CD1c-positive myeloid dendritic cell (primary cell): ENCODE data around the gene GFOD1.
A peak's percentile ranks its signal among the peaks of the same experiment; 100 is the strongest.

ENCODE experiments used
- DNase-seq: peaks from one replicate; pipeline ENCODE4 v3.0.0-alpha.2; 2016; ENCODE audit errors: extremely low spot score

GFOD1 gene

DNA sequence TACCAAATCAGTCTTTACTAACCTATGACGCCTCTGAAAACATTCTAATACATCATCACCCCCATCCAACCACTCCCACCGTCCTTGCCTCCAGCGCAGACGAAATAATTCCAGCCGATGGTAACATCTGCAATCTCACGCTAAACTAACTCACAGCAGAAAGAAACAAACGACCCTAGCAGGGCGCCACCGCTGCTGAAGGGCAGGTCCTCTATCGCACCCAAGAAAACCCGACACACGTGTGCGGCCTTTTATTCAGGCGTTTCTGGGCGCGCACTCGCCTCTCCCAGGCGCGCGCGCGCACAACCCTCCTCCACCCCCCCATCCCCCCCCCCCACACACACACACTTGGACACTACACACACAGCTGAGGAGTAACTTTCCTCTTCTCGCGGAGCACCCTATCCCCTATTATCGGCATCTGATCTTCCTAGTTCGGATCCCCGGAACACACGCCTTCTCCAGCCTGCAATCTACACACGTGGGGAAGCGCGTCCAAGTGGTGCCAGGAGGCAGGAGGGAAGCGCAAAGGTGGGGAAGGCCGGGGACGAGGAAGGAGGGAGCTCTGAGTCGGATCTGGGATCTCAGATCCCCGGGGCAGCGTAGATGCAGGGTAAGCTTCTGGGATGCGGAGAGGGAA lies 1.4 kb downstream of the GFOD1 start:
- peak; percentile 44 for DNase-seq

DNA sequence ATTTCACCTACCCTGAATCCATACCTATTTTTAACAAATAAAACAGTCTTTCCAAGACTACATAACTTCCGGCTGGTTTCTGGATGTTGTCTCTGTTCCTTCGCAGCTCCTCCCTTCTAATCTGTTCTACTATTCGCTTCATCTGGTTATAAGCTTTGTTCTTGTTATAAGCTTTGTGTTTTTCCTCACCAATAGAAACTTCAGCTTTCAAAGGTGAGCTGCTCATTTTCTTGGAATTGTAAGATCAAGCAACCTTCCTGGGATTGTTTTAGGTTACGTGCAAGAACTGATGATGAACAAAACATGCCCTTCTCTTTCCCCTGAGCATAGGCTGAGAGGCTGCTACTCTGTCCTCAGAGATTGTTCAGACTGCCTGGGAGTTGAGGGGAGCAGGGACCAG lies 2.1 kb downstream of the GFOD1 start:
- no peak for DNase-seq

- DNase-seq: no peak
Measured at GRCh38 chr6:13484827-13485226, 2.6 kb downstream of the GFOD1 start.

DNA sequence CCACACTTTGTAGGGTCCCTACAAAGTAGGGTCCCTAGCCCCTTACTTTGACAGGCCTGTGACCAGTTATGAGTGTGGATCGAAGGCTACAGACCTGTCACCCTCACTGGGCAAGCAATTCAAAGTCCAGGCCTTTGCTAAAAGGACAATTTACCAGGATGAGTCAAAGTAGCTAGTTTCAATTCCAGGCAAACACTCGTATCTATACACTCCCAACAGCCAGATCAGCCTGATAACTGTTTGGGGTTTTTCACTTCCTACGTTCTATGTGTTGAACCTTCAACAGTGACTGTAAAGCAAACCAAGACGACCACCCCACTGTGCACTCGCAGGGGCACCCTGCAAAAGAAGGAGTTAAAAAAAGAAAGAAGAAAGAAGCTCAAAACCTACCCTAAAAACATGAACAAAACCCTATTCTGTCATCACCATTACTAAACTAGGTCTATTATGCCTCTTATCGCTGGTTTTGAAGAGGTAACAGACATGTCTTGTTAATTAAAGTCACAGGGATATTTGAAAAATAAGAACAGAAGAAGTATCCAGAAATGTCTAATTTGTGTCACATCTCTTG lies 3.2 kb downstream of the GFOD1 start:
- DNase-seq: peak; percentile 63

GRCh38 chr6:13480631-13481501 lies 6.5 kb downstream of the GFOD1 start:
- no peak for DNase-seq

- DNase-seq: no peak
Measured at GRCh38 chr6:13479971-13480434, 7.4 kb downstream of the GFOD1 start.

GRCh38 chr6:13479206-13479800 lies 8.1 kb downstream of the GFOD1 start:
- peak; percentile 61 for DNase-seq

DNA sequence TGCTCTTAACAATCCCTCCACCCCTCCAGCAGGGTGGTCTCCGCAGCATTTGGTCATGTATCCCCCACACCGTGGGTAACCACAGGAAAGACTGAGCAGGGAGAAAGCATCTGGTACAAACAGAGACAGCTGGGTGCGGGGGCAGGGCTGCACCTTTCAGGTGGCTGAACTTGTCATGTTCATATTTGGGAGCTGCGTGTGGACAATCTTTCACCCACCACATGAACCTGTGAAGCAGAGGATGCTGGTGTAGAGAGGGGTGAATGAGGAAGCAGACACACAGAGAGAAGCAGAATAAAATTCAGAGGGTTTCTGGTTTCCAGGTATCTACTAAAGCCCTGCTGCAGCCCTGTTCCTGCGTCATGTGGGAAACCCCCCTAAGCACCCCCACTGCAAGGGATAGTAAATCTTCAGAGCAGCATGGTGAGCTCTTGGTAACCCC lies 8.9 kb downstream of the GFOD1 start:
- DNase-seq: no peak

GRCh38 chr6:13474787-13475186 lies 12.6 kb downstream of the GFOD1 start:
- DNase-seq: peak; percentile 37

GRCh38 chr6:13474360-13474759 lies 13.0 kb downstream of the GFOD1 start:
- DNase-seq: no peak

DNA sequence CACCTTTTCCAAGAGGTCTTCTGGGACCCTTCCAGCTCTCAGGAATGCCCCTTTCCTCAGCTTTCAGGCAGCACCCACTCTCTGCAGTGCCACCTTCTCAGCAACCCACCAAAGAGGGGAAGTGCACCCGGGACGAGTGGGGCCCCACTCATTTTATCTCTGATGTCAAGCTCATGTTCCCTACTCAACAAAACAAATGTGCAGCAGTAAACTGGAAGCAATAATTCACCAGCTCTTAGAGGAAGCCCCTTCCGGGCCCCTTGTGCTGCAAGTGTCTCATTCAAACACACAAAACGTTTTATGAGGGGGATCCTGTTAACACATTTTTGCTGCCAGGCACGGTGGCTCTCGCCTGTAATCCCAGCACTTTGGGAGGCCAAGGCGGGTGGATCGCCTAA lies 13.6 kb downstream of the GFOD1 start:
- no peak for DNase-seq

- no peak for DNase-seq
Measured at GRCh38 chr6:13472976-13473767, 14.2 kb downstream of the GFOD1 start.

- no peak for DNase-seq
Measured at GRCh38 chr6:13472099-13472498, 15.3 kb downstream of the GFOD1 start.

DNA sequence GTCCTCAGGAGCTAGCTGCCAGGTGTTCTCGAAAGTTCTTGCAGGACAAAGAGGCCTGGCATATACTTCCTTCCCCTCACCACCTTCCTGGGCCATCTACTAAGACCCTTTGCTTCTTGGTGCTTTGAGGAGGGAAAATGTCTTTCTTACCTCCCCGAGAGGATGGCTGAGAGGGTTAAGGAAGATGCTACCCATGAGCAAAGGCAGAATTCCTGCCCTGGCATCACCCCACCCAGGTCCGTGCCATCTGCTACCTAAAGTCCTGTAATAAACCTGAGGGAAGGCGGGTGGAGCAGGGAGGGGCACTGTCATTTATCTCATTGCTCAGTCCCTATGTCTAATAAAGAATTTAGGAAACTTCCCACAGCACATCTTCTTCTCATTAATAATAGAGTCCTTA lies 16.2 kb downstream of the GFOD1 start:
- DNase-seq: no peak

GRCh38 chr6:13470238-13471140 lies 16.9 kb downstream of the GFOD1 start:
- DNase-seq: peak; percentile 66

- peak; percentile 74 for DNase-seq
Measured at GRCh38 chr6:13469693-13470092, 17.7 kb downstream of the GFOD1 start.

DNA sequence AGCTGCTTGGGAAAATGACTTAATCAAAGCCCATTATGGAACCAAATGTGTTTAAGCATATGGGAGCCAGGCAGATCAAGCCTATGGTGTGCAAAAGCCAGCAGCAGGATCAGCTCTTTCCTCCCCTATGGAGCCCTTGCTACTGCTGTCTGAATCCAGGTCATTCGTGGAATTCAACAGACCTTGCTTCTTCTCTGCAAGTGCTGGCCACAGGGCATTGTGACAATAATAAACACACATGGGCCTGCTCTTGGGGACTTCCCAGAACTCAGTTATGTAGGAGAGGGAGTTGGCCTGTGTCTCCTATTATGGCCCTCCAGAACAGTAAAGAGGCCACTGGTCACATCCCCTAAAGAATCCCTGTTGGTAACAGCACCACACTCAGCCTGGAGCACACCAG lies 18.6 kb downstream of the GFOD1 start:
- no peak for DNase-seq

DNA sequence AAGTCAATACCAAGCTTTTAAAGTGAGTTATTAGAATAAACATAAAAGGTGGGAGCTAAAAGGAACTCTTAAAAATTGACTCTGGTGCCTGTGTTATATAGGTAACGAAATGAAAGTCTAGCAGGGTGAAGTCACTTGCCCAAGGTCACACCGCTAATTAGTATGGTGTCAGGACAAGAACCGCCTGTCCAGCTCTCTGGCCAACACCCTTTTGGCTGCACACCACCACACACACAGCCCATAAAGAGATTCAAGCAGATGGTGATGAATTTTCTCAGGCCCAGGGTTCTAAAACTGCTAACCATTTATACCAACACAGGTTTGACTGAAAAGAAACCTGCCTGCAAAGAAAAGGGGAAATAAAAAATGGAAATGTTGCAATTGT lies 20.2 kb downstream of the GFOD1 start:
- no peak for DNase-seq

- peak; percentile 87 for DNase-seq
Measured at GRCh38 chr6:13466304-13467215, 20.8 kb downstream of the GFOD1 start.
